ENCODE results near the gene SURF1.

DNA sequence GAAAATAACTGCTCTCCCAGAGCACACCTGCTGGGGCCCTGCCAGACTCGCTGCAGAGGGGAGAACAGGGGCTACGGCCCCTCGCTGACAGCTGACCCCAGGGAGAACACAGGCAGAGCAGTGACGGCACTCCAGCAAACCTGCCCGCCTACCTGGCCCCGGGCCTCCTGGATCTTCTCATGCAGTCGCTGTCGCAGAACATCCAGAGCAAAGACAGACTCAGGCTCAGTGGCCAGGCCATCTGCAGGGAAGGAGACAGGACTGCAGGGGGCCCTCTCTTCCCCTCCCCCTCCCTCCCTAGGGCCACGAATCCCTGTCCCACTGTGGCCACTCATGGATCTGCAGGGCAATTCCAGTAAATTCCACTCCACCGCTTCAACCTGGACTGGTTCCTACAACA lies 22.7 kb downstream of the SURF1 start:
- TF ChIP-seq EZH2 (IDR thresholded peaks at IDR 0.05) (no peak), POLR2AphosphoS5 (IDR thresholded peaks at IDR 0.05; ENCODE audit: borderline replicate concordance, low read depth, low read length) (no peak)
